AG09319 (cell line): ENCODE measurements around the gene IER5L.

Source experiments
- DNase-seq: peaks from one replicate; pipeline ENCODE4 v3.0.0-alpha.2; 2010; ENCODE audit warnings: low read depth; ENCODE audit errors: extremely low read depth
- TF ChIP-seq, protein P1 (sequence below): IDR thresholded peaks from 2 replicates; pipeline ENCODE4 v1.5.1; 2011; ENCODE audit warnings: low read depth, mild to moderate bottlenecking, inconsistent platforms, low read length, moderate library complexity

Gene IER5L

DNA sequence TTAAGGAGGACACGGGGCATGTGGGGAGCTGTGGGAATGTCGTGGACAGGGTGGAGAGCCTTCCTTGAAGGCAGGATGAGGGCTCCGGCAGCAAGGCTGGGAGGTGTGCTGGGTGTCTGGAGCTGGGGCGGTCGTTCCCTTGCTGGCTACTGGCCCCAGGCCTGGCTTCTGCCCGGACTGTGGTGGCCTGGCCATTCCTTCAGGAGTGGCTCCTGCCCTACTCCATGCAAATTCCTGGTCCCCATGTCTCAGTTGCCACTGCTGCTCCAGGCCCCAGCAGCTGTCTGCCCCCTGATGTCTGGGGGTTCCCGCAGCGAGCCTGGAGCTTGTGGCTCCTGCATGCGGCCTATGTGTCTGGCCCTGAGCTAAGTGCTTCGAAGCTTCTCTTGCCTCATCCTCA, 21.9 kb downstream of the IER5L start:
- TF ChIP-seq, protein P1, sequence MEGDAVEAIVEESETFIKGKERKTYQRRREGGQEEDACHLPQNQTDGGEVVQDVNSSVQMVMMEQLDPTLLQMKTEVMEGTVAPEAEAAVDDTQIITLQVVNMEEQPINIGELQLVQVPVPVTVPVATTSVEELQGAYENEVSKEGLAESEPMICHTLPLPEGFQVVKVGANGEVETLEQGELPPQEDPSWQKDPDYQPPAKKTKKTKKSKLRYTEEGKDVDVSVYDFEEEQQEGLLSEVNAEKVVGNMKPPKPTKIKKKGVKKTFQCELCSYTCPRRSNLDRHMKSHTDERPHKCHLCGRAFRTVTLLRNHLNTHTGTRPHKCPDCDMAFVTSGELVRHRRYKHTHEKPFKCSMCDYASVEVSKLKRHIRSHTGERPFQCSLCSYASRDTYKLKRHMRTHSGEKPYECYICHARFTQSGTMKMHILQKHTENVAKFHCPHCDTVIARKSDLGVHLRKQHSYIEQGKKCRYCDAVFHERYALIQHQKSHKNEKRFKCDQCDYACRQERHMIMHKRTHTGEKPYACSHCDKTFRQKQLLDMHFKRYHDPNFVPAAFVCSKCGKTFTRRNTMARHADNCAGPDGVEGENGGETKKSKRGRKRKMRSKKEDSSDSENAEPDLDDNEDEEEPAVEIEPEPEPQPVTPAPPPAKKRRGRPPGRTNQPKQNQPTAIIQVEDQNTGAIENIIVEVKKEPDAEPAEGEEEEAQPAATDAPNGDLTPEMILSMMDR: no peak
- DNase-seq: no peak

GRCh38 chr9:129154866-129155477, 23.1 kb downstream of the IER5L start:
- TF ChIP-seq, protein P1: no peak

GRCh38 chr9:129151469-129151868, 26.6 kb downstream of the IER5L start:
- TF ChIP-seq, protein P1: no peak

More at GRCh38 chr9:129154866-129155477, 23.1 kb downstream of the IER5L start:
- DNase-seq: no peak

GRCh38 chr9:129150672-129151211, 27.3 kb downstream of the IER5L start:
- TF ChIP-seq, protein P1: no peak
- no peak for DNase-seq

More at GRCh38 chr9:129151469-129151868, 26.6 kb downstream of the IER5L start:
- DNase-seq: no peak

DNA sequence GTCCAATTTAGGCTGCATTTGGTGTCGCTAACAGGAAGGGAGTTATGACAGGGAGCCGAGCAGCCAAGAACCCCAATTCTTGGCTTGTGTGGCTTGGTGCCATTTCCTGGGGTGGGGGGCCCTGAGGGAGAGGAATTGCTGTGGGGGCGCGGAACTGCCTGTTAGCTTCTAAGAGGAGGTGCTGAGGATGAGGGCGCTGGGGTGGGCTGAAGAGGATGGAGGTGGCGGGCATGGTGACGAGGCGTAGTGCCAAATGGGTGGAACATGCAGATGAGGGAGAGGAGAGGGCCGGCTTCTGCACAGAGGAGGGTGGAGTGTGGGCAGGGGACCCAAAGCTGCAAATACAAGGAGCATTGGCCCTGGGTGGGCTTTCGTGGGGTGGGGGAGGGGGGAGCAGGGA, 27.9 kb downstream of the IER5L start:
- TF ChIP-seq, protein P1: no peak
- no peak for DNase-seq

GRCh38 chr9:129149442-129149841, 28.6 kb downstream of the IER5L start:
- TF ChIP-seq, protein P1: no peak
- DNase-seq: no peak

DNA sequence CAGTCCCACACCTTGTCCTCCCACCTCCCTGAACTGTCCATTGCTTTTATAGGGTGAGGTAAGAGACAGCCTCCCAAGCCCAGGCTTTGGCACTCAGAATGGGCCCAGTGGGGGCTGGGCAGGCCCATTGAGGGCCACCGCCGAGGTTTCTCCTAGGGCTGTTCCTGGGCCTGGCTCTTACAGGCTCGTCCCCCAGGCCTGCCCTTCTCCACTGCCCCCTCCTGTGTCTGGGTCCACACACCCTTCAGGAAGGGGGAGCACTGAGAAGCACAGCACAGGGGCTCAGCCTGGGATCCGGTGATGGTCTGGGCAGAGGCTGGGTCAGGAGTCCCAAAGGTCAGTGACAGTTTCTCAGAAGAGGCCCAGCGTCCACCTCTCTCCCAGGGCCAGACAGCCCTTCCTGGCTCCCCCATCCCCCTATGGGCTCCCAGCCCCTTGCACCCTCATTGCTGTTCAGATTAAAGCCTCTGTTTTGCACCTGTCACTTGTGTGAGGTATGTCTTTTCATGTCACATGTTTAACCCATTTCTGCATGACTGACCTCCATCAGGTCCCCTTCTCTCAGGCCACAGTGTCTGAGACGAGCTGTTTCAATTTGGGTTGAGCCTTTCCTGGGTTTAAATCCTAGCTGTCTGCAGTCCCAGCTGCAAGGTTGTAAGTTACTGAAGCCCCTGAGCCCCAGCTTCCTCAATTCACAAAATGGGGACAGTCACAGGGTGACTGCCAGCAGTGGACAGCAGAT, 29.4 kb downstream of the IER5L start:
- TF ChIP-seq, protein P1: no peak
- no peak for DNase-seq
